ENCODE data around the gene SRGAP2B.
"Not testable (repeated sequence)": the region's sequence is repeated elsewhere in the genome, so short reads cannot be mapped to it uniquely, and the experiment has no call there.

- TF ChIP-seq, protein P1, sequence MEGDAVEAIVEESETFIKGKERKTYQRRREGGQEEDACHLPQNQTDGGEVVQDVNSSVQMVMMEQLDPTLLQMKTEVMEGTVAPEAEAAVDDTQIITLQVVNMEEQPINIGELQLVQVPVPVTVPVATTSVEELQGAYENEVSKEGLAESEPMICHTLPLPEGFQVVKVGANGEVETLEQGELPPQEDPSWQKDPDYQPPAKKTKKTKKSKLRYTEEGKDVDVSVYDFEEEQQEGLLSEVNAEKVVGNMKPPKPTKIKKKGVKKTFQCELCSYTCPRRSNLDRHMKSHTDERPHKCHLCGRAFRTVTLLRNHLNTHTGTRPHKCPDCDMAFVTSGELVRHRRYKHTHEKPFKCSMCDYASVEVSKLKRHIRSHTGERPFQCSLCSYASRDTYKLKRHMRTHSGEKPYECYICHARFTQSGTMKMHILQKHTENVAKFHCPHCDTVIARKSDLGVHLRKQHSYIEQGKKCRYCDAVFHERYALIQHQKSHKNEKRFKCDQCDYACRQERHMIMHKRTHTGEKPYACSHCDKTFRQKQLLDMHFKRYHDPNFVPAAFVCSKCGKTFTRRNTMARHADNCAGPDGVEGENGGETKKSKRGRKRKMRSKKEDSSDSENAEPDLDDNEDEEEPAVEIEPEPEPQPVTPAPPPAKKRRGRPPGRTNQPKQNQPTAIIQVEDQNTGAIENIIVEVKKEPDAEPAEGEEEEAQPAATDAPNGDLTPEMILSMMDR (IDR thresholded peaks at IDR 0.05; ENCODE audit: low read depth, low read length, poor library complexity, severe bottlenecking) = not testable (repeated sequence)
- TF ChIP-seq EZH2phosphoT487 (IDR thresholded peaks at IDR 0.05; ENCODE audit: borderline replicate concordance, low read length) = not testable (repeated sequence)
Observed at GRCh38 chr1:145122344-145123061, 27.4 kb upstream of the SRGAP2B start.

Data from DOHH2 (cell line).